ENCODE results near the gene HRK. TPM values are rescaled to one million over a fixed set of nuclear protein-coding genes. Genes with fewer than 3 reads are reported as not detected.

The HRK gene
- total and polyA plus RNA-seq, 4 donors: 0.14 TPM; not detected in 3

GRCh38 chr12:116880213-116880816 is 926 bp downstream of the HRK start:
- no peaks in the 10 kb centered on the region for H3K36me3 ChIP-seq (ENCODE audit: control insufficient read depth in 4 of 4, insufficient read depth in 3 of 4, low read depth in 1 of 4, low read length in 3 of 4)
- DNase-seq (ENCODE audit: low spot score): no peak
- no peaks in the 10 kb centered on the region for H3K9me3 ChIP-seq (ENCODE audit: control insufficient read depth in 4 of 4, low read length in 3 of 4)
- no peak overlapping the region for H3K27ac ChIP-seq (ENCODE audit: low read depth in 1 of 2, low read length in 2 of 2)
- no peak for TF ChIP-seq FOXA2 (IDR thresholded peaks at IDR 0.05)
- TF ChIP-seq FOXA1 (IDR thresholded peaks at IDR 0.05): no peak
- no peak for TF ChIP-seq ATF3 (IDR thresholded peaks at IDR 0.05)
- TF ChIP-seq REST (IDR thresholded peaks at IDR 0.05): no peak
- no peak for TF ChIP-seq GABPA (IDR thresholded peaks at IDR 0.05 in 1 of 2, conservative IDR thresholded peaks at IDR 0.05 in 1 of 2)
- no peak for TF ChIP-seq NR2F2 (IDR thresholded peaks at IDR 0.05)
- TF ChIP-seq CTCF (IDR thresholded peaks at IDR 0.05; ENCODE audit: low read depth, low read length, missing input control): no peak
- TF ChIP-seq EGR1 (IDR thresholded peaks at IDR 0.05; ENCODE audit: low read depth in 2 of 2): no peak
- TF ChIP-seq YY1 (IDR thresholded peaks at IDR 0.05): no peak
- TF ChIP-seq SP1 (IDR thresholded peaks at IDR 0.05): no peak
- TF ChIP-seq RXRA (IDR thresholded peaks at IDR 0.05): no peak
- TF ChIP-seq MAX (IDR thresholded peaks at IDR 0.05): no peak
- TF ChIP-seq TAF1 (conservative IDR thresholded peaks at IDR 0.05): no peak
- TF ChIP-seq JUND (IDR thresholded peaks at IDR 0.05): no peak
- peaks cover 3 to 19% (median 16%) of the 10 kb centered on the region in 4 donors for H3K27me3 ChIP-seq (ENCODE audit: control insufficient read depth in 4 of 4, insufficient read depth in 4 of 4, low read length in 3 of 4)
- no peak overlapping the region for H3K9ac ChIP-seq (ENCODE audit: low read depth in 1 of 2, low read length in 2 of 2)
- H3K4me3 ChIP-seq (ENCODE audit: low read depth in 1 of 3, low read length in 3 of 3): no peak overlapping the region
- 4% methylated on average over 21 of the region's 21 CpGs for WGBS
- H3K4me1 ChIP-seq (ENCODE audit: control insufficient read depth in 4 of 4, insufficient read depth in 4 of 4, low read length in 3 of 4): peaks cover 7 to 33% (median 22%) of the 10 kb centered on the region in 4 donors

- peaks cover 0 to 2% (median 0%) of the 10 kb centered on the region in 4 donors for H3K36me3 ChIP-seq (ENCODE audit: control insufficient read depth in 4 of 4, insufficient read depth in 3 of 4, low read depth in 1 of 4, low read length in 3 of 4)
- DNase-seq (ENCODE audit: low spot score): no peak
- no peak overlapping the region for H3K9ac ChIP-seq (ENCODE audit: low read depth in 1 of 2, low read length in 2 of 2)
- no peak overlapping the region for H3K27ac ChIP-seq (ENCODE audit: low read depth in 1 of 2, low read length in 2 of 2)
- H3K4me1 ChIP-seq (ENCODE audit: control insufficient read depth in 4 of 4, insufficient read depth in 4 of 4, low read length in 3 of 4): peaks cover 7 to 33% (median 22%) of the 10 kb centered on the region in 4 donors
- H3K9me3 ChIP-seq (ENCODE audit: control insufficient read depth in 4 of 4, low read length in 3 of 4): peaks cover 0 to 6% (median under 1%) of the 10 kb centered on the region in 4 donors
- TF ChIP-seq GABPA (IDR thresholded peaks at IDR 0.05 in 1 of 2, conservative IDR thresholded peaks at IDR 0.05 in 1 of 2) (no peak), JUND (IDR thresholded peaks at IDR 0.05) (no peak), FOXA2 (IDR thresholded peaks at IDR 0.05) (no peak), CTCF (IDR thresholded peaks at IDR 0.05; ENCODE audit: low read depth, low read length, missing input control) (no peak), FOXA1 (IDR thresholded peaks at IDR 0.05) (no peak), MAX (IDR thresholded peaks at IDR 0.05) (no peak), RAD21 (IDR thresholded peaks at IDR 0.05) (no peak)
- peaks cover 3 to 22% (median 16%) of the 10 kb centered on the region in 4 donors for H3K27me3 ChIP-seq (ENCODE audit: control insufficient read depth in 4 of 4, insufficient read depth in 4 of 4, low read length in 3 of 4)
- no peak overlapping the region for H3K4me3 ChIP-seq (ENCODE audit: low read depth in 1 of 3, low read length in 3 of 3)
- WGBS: 3% methylated on average over 52 of the region's 52 CpGs
Measured at GRCh38 chr12:116879509-116880212, 1.6 kb downstream of the HRK start.
